Inflammatory macrophage (primary cell): ENCODE data around the gene GOLGA1.
"Not testable (repeated sequence)": the region's sequence is repeated elsewhere in the genome, so short reads cannot be mapped to it uniquely, and the experiment has no call there.

Experiments
- DNase-seq, 2 donors: peaks; one replicate each; pipeline ENCODE4 v3.0.0-alpha.2; 2020 to 2022

The GOLGA1 gene

GRCh38 chr9:124857533-124858162 is 83.2 kb downstream of the GOLGA1 start:
- DNase-seq, result no peak

- DNase-seq, result peak in 1 of 2 donors; percentile 18
These were observed 84.7 kb downstream of the GOLGA1 start for GRCh38 chr9:124855944-124856765.

DNA sequence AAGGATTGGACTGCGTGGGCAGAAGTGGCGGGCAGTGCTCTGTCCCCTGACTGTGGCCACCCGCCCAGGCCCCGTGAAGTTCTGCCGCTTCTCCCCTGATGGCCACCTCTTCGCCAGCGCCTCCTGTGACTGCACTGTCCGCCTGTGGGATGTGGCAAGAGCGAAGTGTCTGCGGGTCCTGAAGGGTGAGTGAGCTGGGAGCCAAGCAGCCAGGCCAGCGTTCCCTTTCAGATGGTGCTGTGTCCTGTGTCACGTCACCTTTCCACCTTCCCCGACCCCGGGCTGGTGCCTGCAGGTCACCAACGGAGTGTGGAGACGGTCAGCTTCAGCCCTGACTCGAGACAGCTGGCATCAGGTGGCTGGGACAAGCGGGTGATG is 85.3 kb downstream of the GOLGA1 start:
- no peak for DNase-seq

- DNase-seq, result no peak
These were observed 86.1 kb downstream of the GOLGA1 start for GRCh38 chr9:124854822-124855221.

GRCh38 chr9:124854161-124854560 is 86.7 kb downstream of the GOLGA1 start:
- no peak for DNase-seq

- no peak for DNase-seq
These were observed 87.2 kb downstream of the GOLGA1 start for GRCh38 chr9:124853605-124854143.

DNA sequence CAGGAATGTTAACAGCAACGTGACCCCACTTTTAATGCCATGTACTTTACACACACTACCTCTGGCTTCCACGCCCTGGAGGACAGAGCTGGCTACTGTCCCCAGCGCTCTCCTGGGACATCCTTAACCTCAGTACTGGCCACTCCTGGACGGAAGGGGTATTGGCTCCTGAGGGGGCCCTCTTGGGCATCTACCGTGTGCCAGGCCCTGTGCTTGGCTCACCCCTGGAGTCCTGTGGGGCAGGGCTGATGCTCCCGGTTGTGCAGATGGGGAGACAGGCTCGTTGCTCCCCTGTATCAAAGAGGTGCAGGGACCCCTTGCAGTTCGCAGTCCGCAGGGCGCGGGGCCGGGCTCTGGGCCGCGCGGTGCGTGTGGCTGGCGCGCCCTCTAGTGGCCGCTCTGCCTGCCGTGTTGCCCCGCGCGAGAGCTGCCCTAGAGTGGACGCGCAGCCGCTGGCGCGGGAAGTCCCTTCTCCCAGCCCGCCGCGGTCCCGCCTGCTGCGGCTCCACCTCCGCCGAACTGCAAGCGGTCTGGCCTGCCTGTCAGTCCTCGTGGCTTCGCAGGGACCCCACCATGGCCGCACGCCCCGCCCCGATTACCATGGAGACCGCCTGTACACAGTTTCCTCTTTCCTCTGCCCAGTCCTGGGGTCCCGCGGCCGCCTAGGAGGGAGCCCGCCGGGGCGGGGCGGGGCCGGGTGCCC is 87.9 kb downstream of the GOLGA1 start, which contains the start of gene WDR38:
Gene WDR38, plus strand, starts transcription at position 632 of the 703 bp plus-strand sequence. CDS start 72 bp downstream, outside the sequence.
- peak; percentile 74 to 78 for DNase-seq

DNA sequence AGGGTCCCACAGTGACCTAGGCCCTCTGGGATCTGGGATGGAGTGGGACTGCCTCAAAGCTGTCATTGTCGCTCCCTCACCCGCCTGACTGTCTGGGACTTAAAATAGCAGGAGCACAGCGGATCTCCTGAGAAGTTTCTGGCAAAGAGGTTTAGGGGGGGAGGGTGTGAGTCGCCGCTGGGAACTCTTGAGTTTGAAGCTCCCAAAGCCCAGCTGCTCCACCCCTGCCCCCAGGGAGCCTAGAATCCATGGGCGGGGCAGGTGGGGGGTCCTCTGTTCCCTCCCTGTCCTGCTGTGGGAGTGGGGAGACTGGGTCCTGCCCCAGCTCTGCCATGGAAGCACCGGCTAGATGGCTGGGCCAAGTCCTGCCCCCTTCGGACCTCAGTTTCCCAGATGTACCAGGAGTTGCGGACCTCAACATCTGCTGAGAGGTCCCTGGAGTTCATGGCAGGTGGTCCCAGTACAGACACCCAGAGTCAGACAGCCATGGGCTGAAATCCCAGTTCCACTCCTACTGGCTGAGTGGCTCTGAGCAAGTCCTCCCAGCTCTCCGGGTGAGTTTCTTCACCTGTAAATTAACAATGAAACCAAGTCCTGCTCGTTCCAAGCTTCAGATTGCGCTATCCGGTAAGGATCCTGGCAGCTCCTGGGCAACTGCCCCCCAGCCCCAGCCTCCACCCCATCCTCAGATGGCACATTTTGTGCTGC is 88.6 kb downstream of the GOLGA1 start:
- DNase-seq, result no peak

- DNase-seq, result no peak
These were observed 91.1 kb downstream of the GOLGA1 start for GRCh38 chr9:124849801-124850200.

DNA sequence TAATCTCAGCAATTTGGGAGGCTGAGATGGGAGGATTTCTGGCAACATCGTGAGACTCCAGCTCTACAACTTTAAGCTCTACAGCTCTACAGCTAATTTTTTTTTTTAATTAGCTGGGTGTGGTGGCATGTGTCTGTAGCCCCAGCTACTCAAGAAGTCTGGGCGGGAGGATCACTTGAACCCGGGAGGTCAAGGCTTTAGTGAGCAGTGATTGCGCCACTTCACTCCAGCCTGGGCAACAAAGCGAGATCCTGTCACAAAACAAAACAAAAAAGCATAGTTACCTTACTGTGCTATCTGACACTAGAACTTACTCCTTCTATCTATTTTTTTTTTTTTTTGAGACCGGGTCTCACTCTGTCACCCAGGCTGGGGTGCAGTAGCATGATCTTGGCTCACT is 93.9 kb downstream of the GOLGA1 start:
- DNase-seq, result no peak

- not testable (repeated sequence) for DNase-seq
These were observed 94.4 kb downstream of the GOLGA1 start for GRCh38 chr9:124846467-124846866.

- peak; percentile 8 to 55 for DNase-seq
These were observed 96.6 kb downstream of the GOLGA1 start for GRCh38 chr9:124844291-124844690.

DNA sequence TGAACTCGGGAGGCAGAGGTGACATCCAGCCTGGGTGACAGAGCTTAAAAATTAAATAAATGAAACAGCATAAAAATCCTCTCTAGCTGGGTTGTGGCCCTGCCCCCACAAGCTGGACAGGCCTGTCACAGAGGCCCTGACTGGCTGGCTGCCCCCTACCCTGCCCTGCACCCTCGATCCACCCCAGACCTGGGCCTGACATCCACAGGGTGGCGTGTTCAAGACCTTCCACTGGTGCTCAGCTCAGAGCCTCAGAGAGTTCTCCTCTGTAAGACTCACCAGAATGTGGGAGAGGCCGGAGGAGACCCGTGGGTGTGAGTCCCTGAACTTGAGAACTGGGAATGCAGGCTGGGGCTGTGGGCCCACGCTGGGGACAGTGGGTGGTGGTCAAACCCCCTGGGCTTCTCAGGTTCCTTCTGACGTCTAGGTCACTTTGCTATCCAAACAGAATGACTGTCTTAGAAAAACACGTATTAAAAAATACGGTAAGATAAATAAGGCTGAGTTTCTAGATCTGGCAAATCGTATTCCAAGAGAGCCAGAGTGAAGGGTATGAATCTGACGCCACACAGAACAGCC is 97.3 kb downstream of the GOLGA1 start:
- no peak for DNase-seq

DNA sequence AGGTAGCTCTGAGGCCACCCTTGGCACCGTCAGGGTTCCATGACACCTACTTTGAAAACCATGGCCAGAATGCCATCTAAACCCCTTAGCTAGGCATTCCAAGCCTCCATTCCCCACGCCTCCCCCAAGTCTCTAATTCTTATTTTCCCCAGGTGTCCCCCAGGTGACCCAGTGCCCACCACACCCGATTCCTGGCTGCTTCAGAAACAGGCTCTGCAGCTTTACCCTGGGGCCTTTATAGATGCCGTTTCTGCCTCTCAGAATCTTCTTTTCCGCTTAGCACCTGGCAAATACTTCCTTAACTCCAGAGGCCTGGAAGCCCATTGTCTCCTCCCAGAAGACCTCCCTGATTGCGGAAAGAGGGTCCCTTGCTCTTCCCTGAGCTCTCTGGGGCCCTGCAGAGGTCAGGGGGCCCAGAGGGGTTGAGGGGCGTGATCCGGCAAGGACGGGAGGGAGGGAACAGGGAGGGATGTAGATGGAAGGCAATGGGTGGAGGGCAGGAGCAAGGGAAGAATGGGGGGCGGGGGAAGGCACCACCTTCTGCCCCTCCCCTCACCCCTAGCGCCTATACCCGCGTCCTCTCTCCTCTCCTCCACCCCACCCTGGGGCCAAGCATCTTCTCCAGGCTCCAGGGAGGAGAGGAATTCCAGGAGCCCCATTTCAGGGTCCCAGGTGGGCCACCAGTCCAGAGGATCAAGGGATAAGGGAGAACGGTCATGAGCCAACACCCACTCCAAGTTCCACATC is 99.6 kb downstream of the GOLGA1 start:
- no peak for DNase-seq

DNA sequence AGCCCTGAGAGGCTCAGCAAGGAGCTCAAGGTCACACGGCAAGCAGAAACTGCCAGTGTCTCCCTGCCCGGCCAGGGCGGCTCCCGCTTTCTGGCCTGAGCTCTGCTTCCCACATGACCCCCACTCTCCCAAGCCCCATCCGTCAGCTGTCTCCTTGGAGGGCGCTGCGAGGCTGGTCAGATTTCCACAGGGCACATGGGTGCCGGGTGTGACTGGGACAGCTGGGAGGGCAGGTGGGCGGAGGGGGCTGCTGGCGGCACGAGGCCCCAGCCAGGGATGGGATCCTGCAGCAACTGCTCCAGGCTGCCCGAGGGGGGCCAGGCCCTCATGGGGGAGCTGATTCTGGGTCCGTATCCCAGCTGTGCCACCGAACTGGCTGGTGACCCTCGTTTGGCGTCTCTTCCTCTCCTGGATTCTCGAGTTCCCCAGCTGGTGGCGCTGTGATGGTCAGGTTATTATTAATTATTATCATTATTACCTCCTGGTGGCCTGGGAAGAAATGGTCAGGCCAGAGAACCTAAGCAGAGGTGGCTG is 100.5 kb downstream of the GOLGA1 start:
- peak in 1 of 2 donors; percentile 9 for DNase-seq

GRCh38 chr9:124839612-124840299 is 101.1 kb downstream of the GOLGA1 start:
- DNase-seq, result peak in 1 of 2 donors; percentile 24

DNA sequence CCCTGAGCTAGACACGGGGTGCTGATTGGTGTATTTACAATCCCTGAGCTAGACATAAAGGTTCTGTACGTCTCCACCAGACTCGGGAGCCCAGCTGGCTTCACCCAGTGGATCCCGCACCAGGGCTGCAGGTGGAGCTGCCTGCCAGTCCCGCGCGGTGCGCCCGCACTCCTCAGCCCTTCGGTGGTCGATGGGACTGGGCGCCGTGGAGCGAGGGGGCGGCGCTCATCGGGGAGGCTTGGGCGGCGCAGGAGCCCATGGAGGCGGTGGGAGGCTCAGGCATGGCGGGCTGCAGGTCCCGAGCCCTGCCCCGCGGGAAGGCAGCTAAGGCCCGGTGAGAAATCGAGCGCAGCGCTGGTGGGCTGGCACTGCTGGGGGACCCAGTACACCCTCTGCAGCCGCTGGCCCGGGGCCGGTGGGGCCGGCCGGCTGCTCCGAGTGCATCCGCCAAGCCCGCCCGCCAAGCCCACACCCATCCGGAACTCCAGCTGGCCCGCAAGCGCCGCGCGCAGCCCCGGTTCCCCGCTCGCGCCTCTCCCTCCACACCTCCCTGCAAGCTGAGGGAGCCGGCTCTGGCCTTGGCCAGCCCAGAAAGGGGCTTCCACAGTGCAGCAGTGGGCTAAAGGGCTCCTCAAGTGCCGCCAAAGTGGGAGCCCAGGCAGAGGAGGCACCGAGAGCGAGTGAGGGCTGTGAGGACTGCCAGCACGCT is 102.2 kb downstream of the GOLGA1 start:
- DNase-seq, result not testable (repeated sequence)

GRCh38 chr9:124838132-124838531 is 102.8 kb downstream of the GOLGA1 start:
- not testable (repeated sequence) for DNase-seq

- DNase-seq, result no peak
These were observed 105.8 kb downstream of the GOLGA1 start for GRCh38 chr9:124835026-124835557.
